ENCODE data around the gene TBCD. TPM values are rescaled to one million over a fixed set of nuclear protein-coding genes. Genes with fewer than 3 reads are reported as not detected.

TBCD gene
- polyA plus RNA-seq, 1 experiment = 38.6 TPM

DNA sequence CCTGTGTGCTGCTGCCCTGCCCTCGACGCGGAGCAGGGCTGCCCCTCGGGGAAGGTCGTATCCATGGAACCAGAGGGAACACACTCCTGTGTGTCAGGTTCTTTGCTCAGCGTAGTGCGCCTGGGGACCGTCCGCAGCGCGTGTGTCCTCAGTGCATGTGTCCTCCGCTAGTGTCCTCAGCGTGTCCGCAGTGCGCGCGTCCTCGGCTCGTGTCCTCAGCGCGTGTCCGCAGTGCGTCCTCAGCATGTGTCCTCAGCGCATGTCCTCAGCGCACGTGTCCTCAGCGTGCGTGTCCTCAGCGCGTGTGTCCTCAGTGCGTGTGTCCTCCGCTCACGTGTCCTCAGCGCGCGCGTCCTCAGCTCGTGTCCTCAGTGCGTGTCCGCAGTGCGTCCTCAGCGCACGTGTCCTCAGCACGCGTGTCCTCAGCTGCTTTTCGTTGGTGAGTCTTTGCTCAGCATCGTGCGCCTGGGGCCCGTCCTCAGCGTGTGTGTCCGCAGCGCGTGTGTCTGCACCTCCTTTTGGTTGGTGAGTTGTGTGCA lies 147.2 kb downstream of the TBCD start:
- TF ChIP-seq, protein P1, sequence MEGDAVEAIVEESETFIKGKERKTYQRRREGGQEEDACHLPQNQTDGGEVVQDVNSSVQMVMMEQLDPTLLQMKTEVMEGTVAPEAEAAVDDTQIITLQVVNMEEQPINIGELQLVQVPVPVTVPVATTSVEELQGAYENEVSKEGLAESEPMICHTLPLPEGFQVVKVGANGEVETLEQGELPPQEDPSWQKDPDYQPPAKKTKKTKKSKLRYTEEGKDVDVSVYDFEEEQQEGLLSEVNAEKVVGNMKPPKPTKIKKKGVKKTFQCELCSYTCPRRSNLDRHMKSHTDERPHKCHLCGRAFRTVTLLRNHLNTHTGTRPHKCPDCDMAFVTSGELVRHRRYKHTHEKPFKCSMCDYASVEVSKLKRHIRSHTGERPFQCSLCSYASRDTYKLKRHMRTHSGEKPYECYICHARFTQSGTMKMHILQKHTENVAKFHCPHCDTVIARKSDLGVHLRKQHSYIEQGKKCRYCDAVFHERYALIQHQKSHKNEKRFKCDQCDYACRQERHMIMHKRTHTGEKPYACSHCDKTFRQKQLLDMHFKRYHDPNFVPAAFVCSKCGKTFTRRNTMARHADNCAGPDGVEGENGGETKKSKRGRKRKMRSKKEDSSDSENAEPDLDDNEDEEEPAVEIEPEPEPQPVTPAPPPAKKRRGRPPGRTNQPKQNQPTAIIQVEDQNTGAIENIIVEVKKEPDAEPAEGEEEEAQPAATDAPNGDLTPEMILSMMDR (IDR thresholded peaks at IDR 0.05; ENCODE audit: insufficient read depth, low read depth, low read length) = no peak
- no peak overlapping the region for H3K4me3 ChIP-seq (ENCODE audit: low read depth, low read length)
- no peaks in the 10 kb centered on the region; the same call in none of the 2 replicates for H3K36me3 ChIP-seq (ENCODE audit: control insufficient read depth, insufficient read depth, low read length)
- POLR2A ChIA-PET = no interaction called here
- no peaks in the 10 kb centered on the region for H3K27me3 ChIP-seq (ENCODE audit: control insufficient read depth, insufficient read depth, low read length)
- DNase-seq (ENCODE audit: low read depth) = no peak
- CTCF ChIA-PET = no interaction called here

DNA sequence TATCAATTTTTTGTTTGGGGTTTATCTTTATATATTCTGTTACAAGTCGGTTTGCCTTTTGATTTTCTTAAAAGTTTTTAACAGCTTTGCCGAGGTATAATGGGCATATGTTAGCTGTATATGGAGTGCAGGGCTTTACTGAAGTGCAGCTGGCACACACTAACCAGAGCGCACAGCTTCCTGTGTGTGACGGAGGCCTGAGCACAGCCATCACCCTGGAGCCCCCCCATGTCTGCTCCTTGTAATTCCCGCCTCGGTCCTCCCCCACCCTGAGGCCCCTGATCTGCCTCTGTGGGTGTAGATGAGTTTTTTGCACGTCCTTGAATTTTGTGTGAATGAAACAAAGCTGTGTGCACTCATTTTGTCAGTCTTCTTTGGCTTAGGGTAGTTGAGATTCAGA lies 148.1 kb downstream of the TBCD start:
- no peak for DNase-seq (ENCODE audit: low read depth)
- POLR2A ChIA-PET = no interaction called here
- no peaks in the 10 kb centered on the region for H3K27me3 ChIP-seq (ENCODE audit: control insufficient read depth, insufficient read depth, low read length)
- no peak overlapping the region for H3K4me3 ChIP-seq (ENCODE audit: low read depth, low read length)
- CTCF ChIA-PET = interaction anchor here (1.0 kb wide), 1 partner anchor 118 kb away, joined by 3 read pairs; no protein-coding TSS in a partner anchor
- TF ChIP-seq, protein P1 (IDR thresholded peaks at IDR 0.05; ENCODE audit: insufficient read depth, low read depth, low read length) = no peak
- H3K36me3 ChIP-seq (ENCODE audit: control insufficient read depth, insufficient read depth, low read length) = no peaks in the 10 kb centered on the region; the same call in none of the 2 replicates

DNA sequence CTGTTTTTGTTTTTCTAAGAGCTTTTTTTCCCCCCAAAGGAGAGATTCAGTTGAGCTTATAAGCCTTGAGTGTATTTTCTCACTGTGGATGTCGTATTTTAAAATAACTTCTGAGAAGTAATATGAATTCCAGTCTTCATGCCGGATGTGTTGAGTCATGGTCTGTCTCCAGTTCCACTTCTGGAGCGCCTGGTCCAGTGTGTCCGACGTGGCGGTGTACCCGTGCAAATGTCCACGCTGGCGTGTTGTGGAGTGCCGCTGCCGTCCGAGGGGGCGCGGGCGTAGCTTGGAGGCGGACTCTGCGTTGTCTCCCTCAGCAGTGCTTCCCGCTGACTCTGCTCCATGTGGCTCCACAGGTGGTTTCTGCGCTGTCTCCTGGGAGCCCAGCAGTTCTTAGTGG lies 148.9 kb downstream of the TBCD start:
- ChIA-PET CTCF (interaction anchor here (0.6 to 1.0 kb wide), 4 partner anchors 21 to 137 kb away, joined by 3 read pairs; no protein-coding TSS in a partner anchor), POLR2A (no interaction called here)
- H3K27me3 ChIP-seq (ENCODE audit: control insufficient read depth, insufficient read depth, low read length) = no peaks in the 10 kb centered on the region
- TF ChIP-seq, protein P1 (IDR thresholded peaks at IDR 0.05; ENCODE audit: insufficient read depth, low read depth, low read length) = no peak
- no peak for DNase-seq (ENCODE audit: low read depth)
- no peaks in the 10 kb centered on the region; the same call in none of the 2 replicates for H3K36me3 ChIP-seq (ENCODE audit: control insufficient read depth, insufficient read depth, low read length)
- no peak overlapping the region for H3K4me3 ChIP-seq (ENCODE audit: low read depth, low read length)

DNA sequence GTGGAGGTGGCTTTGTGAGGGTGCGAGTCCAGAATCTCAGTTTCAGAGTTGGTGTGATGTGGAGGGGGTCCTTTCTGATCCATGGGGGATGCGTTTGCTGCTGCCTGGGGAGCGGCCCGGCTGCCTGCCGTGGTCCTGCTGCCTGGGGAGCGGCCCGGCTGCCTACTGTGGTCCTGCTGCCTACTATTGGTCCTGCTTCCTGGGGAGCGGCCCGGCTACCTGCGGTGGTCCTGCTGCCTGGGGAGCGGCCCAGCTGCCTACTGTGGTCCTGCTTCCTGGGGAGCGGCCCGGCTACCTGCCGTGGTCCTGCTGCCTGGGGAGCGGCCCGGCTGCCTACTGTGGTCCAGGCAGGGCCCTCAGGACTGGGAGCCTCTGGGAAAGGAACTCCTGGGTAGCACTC lies 149.5 kb downstream of the TBCD start:
- POLR2A ChIA-PET = no interaction called here
- H3K27me3 ChIP-seq (ENCODE audit: control insufficient read depth, insufficient read depth, low read length) = no peaks in the 10 kb centered on the region
- no peak for DNase-seq (ENCODE audit: low read depth)
- CTCF ChIA-PET = interaction anchor here (0.6 to 1.0 kb wide), 2 partner anchors 10 to 44 kb away, joined by 3 read pairs; no protein-coding TSS in a partner anchor
- H3K36me3 ChIP-seq (ENCODE audit: control insufficient read depth, insufficient read depth, low read length) = no peaks in the 10 kb centered on the region; the same call in none of the 2 replicates
- no peak overlapping the region for H3K4me3 ChIP-seq (ENCODE audit: low read depth, low read length)
- TF ChIP-seq, protein P1 (IDR thresholded peaks at IDR 0.05; ENCODE audit: insufficient read depth, low read depth, low read length) = no peak

DNA sequence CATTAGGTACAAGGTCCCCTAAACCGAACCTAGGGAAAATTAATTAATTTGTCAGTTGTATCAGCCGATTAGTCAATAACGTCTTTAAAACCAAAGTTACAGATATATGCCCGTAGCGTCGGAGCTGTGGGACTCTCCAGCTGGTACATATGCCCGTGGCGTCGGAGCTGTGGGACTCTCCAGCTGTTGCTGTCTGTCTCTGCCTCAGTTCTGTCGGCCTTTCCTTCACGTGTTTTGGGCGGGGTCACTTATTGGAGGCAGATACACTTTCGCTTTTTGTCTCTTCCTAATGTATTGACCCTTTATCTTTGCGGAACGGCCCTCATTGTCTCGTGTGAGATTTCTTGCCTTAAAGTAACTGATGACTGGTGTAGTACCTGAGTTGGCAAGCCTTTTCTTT lies 150.0 kb downstream of the TBCD start:
- TF ChIP-seq, protein P1 (IDR thresholded peaks at IDR 0.05; ENCODE audit: insufficient read depth, low read depth, low read length) = no peak
- Histone ChIP-seq H3K4me3 (ENCODE audit: low read depth, low read length) (no peak overlapping the region), H3K27me3 (ENCODE audit: control insufficient read depth, insufficient read depth, low read length) (no peaks in the 10 kb centered on the region), H3K36me3 (ENCODE audit: control insufficient read depth, insufficient read depth, low read length) (no peaks in the 10 kb centered on the region; the same call in none of the 2 replicates)
- CTCF ChIA-PET = interaction anchor here (0.9 to 1.0 kb wide), 2 partner anchors 10 to 25 kb away, joined by 3 read pairs; no protein-coding TSS in a partner anchor
- DNase-seq (ENCODE audit: low read depth) = no peak
- POLR2A ChIA-PET = no interaction called here
